Hepatocyte (in vitro differentiated cells): ENCODE data around the gene LRRC45.

Experiments
- EZH2 ChIP-seq: fragments of 200-600 bp; sonication (generic); IDR thresholded peaks from 2 replicates; pipeline ENCODE4 v1.6.1; 2016; ENCODE audit warnings: antibody characterized with exemption, mild to moderate bottlenecking, borderline replicate concordance
- EZH2phosphoT487 ChIP-seq: fragments of 200-600 bp; sonication (generic); IDR thresholded peaks from one replicate; pipeline ENCODE4 v1.6.1; 2018; ENCODE audit warnings: antibody characterized with exemption, mild to moderate bottlenecking, low read depth, moderate library complexity; ENCODE audit not compliant: unreplicated experiment, severe bottlenecking
- TF ChIP-seq, protein P1 (sequence below): fragments of 200-600 bp; sonication (generic); IDR thresholded peaks from 2 replicates; pipeline ENCODE4 v1.5.1; 2016; ENCODE audit warnings: antibody characterized with exemption, mild to moderate bottlenecking; ENCODE audit not compliant: poor library complexity

DNA sequence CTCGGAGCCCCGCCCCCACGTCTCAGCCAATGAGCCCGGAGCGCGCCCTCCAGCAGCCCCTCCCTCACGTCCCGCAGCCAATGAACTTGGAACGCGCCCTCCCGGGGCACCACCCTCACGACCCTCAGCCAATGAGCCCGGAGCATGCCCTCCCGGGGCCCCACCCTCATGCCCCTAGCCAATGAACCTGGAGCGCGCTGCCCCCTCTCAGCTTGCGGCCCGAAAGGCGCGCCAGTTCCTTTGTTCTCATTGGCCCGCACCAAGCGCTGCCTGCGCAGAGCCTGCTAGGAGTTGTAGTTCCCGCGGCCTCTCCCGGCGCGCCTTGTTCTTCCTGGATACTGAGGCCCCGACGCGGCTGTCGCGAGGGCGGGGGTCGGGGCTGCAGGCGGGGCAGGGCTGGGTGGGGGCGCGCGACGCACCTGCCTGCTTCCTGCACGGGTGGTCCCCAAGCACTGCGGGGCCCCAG lies at the start of gene LRRC45:
- TF ChIP-seq, protein P1, sequence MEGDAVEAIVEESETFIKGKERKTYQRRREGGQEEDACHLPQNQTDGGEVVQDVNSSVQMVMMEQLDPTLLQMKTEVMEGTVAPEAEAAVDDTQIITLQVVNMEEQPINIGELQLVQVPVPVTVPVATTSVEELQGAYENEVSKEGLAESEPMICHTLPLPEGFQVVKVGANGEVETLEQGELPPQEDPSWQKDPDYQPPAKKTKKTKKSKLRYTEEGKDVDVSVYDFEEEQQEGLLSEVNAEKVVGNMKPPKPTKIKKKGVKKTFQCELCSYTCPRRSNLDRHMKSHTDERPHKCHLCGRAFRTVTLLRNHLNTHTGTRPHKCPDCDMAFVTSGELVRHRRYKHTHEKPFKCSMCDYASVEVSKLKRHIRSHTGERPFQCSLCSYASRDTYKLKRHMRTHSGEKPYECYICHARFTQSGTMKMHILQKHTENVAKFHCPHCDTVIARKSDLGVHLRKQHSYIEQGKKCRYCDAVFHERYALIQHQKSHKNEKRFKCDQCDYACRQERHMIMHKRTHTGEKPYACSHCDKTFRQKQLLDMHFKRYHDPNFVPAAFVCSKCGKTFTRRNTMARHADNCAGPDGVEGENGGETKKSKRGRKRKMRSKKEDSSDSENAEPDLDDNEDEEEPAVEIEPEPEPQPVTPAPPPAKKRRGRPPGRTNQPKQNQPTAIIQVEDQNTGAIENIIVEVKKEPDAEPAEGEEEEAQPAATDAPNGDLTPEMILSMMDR: no peak
- TF ChIP-seq EZH2: no peak
- TF ChIP-seq EZH2phosphoT487: no peak
